Measurements from ENCODE around the gene FSTL1. TPM values are rescaled to one million over a fixed set of nuclear protein-coding genes. Genes with fewer than 3 reads are reported as not detected.

The FSTL1 gene
- total RNA-seq, 1 donor from 2014 or later = 530 TPM

GRCh38 chr3:120468635-120469295 is 18.0 kb upstream of the FSTL1 start:
- no peak for DNase-seq

- DNase-seq = no peak
Measured at GRCh38 chr3:120462409-120462959, 11.7 kb upstream of the FSTL1 start.

GRCh38 chr3:120461416-120461815 is 10.6 kb upstream of the FSTL1 start:
- no peak for DNase-seq

GRCh38 chr3:120460862-120461261 is 10.1 kb upstream of the FSTL1 start:
- no peak for DNase-seq

- no peak for DNase-seq
Measured at GRCh38 chr3:120460181-120460790, 9.5 kb upstream of the FSTL1 start.

- no peak for DNase-seq
Measured at GRCh38 chr3:120459196-120459595, 8.4 kb upstream of the FSTL1 start.

GRCh38 chr3:120457827-120458226 is 7.0 kb upstream of the FSTL1 start:
- no peak for DNase-seq

- no peak for DNase-seq
Measured at GRCh38 chr3:120454076-120454689, 3.4 kb upstream of the FSTL1 start.

GRCh38 chr3:120452816-120453215 is 2.0 kb upstream of the FSTL1 start:
- no peak for DNase-seq

GRCh38 chr3:120451806-120452205 is 1.0 kb upstream of the FSTL1 start:
- peak; percentile 43 for DNase-seq

GRCh38 chr3:120451272-120451761 is 525 bp upstream of the FSTL1 start:
- no peak for DNase-seq

GRCh38 chr3:120449701-120450599 is 842 bp downstream of the FSTL1 start:
- DNase-seq = peak; percentile 89

GRCh38 chr3:120449251-120449650 is 1.5 kb downstream of the FSTL1 start:
- DNase-seq = no peak

GRCh38 chr3:120448756-120449155 is 2.0 kb downstream of the FSTL1 start:
- peak; percentile 33 for DNase-seq

GRCh38 chr3:120446891-120447668 is 3.7 kb downstream of the FSTL1 start:
- no peak for DNase-seq

- no peak for DNase-seq
Measured at GRCh38 chr3:120445654-120446053, 5.1 kb downstream of the FSTL1 start.

- DNase-seq = peak; percentile 49
Measured at GRCh38 chr3:120443626-120444123, 7.1 kb downstream of the FSTL1 start.

- DNase-seq = no peak
Measured at GRCh38 chr3:120442975-120443517, 7.7 kb downstream of the FSTL1 start.

GRCh38 chr3:120441776-120442175 is 9.0 kb downstream of the FSTL1 start:
- DNase-seq = no peak

- no peak for DNase-seq
Measured at GRCh38 chr3:120440762-120441161, 10.0 kb downstream of the FSTL1 start.

All from skin of body (tissue), 2 donors.